ENCODE data around the gene CDK6.

CDK6 gene

GRCh38 chr7:92705831-92706230 is 130.5 kb downstream of the CDK6 start:
- no peak for DNase-seq

- DNase-seq, result no peak
These were observed 131.5 kb downstream of the CDK6 start for GRCh38 chr7:92704858-92705257.

DNA sequence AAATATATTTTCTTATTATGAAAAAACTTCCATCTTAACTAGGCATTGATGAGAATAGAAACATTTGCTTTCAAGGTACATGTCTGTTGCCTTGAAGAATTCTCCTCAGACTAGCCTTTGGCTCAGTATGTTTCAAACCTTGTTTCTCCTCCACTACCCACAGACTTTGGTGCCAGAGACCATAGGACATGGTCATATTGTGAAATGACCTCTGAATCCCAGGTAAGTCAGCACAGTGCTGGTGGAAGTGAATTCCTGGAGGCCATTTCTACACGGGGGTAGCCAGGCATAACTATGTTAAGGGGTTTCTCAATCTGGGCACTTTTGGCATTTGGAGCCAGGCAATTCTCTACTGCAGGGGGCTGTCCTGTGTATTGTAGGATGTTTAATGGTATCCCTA is 133.8 kb downstream of the CDK6 start:
- DNase-seq, result no peak

- DNase-seq, result no peak
These were observed 136.3 kb downstream of the CDK6 start for GRCh38 chr7:92699966-92700514.

DNA sequence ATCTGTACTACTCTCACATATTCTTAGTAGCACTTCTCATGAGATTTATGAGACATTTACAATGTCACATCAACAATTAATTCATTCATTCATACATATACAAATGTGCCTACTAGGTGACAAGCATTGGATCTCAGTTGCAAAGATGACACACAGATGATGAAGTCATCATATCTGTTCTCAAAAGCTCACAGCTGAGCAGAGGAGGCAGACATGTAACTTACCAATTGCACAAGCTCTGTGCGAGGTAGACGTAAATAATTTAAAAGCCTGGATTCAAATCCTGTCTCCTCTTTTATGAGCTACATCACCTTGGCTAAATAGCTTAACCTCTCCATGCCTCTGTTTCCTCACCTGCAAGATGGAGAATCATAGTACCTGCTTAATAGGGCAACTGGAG is 136.8 kb downstream of the CDK6 start:
- no peak for DNase-seq

- no peak for DNase-seq
These were observed 138.0 kb downstream of the CDK6 start for GRCh38 chr7:92698237-92698841.

DNA sequence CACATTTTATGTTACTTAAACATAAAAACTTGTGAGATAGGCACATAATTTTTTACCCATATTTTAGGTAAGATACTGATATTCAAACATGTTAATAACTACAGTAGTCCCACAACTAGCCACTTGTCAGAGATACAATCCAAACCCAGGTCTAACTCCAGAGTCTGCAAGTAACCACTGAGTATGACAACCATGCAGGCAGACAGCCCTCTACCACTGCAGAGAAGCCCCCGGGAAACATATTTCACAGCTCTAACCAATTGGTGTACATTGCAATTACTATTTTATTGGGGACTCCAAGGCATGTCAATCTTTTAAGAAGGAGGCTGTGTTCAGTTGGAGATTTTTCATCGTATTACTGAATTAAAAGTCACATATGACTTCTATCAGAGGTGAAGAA is 139.0 kb downstream of the CDK6 start:
- no peak for DNase-seq

DNA sequence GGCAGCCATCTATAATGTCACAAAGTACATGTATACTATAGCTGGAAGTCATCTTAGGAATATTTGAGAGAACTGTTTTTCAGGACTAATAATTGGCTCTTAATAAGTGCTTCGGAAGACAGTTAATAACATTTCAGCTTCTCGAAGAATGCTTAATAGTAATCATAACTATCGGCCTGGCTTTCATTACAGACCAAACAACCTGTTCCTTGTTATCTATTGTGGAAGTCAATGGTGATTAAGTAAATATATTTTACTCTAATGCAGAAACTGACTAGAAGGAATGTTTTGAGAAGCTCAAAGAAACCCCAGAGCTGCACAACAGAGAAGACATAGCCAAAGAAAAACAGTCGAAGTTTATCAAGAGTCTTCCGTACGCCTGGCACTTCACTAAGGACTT is 139.4 kb downstream of the CDK6 start:
- no peak for DNase-seq

DNA sequence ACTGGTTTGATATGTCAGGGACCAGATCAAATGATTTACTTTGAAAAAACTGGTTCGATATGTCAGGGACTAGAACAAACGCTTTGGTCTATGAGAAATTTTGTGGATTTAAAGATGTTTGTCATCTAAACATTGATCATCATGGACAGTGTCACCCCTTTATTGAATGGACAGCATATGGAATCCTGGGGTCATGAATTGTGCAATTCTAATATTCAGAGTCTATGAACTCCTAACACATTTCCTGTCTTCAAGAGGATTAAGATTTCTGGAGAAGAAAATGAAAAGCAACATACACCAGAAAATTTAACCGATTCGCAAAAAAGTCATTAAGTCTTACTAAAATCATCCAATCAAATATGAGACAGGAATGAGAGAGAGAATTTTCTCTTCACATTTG is 139.8 kb downstream of the CDK6 start:
- no peak for DNase-seq

GRCh38 chr7:92695308-92696261 is 140.8 kb downstream of the CDK6 start:
- no peak for DNase-seq

DNA sequence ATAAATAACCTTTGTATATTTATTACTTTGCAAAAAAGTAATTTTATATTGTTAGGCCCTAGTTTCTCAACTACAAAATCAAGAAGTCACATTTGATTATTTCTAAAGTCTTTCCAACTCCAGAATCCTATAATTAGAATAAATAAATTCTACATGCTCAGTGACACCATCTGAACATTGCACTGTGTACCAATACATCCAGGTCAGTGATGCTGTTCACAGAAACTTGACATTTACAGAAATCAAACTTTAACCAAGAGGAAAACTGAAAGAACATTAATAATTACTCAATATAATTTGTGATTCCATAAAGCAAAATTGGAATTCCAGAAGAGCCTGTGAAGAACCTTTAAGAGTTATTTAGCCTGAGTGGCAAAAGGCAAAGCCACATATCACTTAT is 142.2 kb downstream of the CDK6 start:
- DNase-seq, result no peak

GRCh38 chr7:92693519-92693918 is 142.9 kb downstream of the CDK6 start:
- DNase-seq, result no peak

DNA sequence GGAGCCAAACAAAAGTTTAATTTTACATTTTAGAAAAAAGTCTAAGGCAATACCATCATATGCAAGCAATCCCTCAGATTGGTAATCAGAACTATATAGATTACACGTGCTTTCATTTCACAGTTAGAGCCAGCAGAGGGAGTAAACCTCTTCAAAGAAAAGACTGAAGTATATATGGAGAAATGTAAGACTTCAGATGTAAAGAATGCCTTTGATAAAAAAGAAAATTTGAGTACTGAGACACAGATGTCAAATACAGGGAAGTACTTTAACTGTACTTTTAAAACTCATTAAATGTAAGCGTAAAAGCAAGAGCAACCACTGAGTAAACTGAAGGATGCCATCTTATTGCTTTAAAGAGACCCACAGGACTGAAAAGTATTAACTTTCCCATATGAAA is 144.8 kb downstream of the CDK6 start:
- DNase-seq, result no peak

DNA sequence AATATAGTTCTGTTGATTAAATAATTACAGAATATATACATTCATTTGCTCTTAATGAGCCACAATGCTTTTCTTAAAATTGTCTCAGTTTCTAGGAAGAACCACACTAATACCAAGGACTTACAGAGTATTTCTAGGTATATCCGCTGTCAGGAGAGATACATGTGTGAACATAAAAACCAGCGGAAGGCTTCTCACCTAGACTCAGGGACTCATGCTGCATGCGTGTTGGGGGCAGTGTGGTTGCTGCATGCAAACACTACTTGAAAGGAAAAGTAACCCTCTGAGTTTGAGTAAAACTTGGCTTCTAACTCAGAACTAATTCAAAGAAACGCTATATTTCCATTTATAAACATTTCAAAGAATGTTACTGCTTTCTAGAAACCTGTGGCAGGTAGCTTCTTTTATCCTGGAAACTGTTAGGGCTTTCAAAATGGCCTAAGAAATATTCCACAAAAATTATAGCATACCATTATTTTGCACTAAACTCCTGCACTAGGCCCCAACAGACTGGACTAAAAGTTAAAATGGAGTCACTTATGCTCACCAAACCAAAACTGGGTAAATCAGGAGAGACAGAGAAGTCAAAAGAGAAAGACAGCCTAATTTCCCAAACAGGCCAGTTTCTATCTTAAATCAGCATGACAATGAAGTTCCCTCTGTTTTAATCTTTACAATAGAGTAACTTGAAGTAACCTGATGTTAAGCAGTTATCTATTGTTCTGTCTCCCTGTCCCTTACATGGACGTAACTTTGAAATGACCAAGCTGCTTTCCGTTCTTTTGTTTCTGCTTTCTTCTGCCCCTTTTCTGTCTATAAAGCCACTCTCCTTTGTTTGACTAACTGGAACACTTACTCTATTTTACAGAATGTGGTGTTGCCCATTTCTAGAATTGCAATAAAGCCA is 151.0 kb downstream of the CDK6 start:
- DNase-seq, result no peak

- no peak for DNase-seq
These were observed 152.1 kb downstream of the CDK6 start for GRCh38 chr7:92684274-92684673.

DNA sequence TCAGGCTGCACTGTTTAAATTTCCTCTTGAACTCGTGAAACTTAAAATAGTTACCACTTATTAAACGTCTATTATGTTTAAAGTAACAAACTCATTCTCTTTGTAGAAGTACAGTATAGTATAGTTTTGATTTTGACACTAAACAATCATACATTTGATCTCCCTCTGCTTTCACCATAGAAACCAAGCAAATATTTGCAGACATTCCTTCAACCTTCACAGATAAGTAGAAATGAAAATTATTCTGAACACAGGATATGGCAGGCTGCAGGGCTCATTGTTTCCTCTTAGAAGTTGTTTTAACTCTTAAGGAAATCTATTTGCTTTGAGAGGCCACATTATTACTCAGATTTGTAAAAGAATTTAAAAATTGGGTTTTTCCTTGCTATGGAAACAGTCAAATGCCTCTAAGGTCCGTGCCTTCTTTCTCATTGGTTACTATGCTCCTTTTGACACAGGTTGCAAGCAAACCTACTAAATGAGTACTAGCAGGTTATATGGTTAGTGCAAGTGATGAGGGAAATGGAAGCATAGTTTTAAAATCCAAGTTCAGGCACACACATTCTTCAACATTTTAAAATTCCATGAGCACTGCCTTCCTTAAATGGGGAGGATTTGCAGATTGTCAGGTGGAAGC is 153.4 kb downstream of the CDK6 start:
- no peak for DNase-seq

DNA sequence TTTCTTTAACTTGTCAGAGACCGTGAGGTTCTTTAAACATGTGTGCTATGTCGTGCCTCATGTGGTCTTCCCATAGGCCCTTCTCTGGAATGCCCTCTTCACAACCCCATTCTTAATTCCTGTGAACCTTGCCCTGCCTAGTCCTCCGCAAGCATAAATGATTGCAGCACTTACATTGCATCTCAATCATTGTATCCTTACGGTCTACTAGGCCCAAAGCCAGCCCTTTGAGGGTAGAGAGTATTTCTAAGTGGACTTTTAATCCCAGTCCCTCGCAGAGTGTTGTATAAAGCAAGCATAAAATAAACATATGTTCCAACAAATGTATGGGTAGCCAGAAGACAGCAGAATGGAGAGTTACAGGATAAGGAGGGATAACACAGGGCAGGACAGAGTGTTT is 154.0 kb downstream of the CDK6 start:
- DNase-seq, result no peak

GRCh38 chr7:92681633-92682032 is 154.7 kb downstream of the CDK6 start:
- DNase-seq, result no peak

GRCh38 chr7:92680442-92680841 is 155.9 kb downstream of the CDK6 start:
- no peak for DNase-seq

- DNase-seq, result no peak
These were observed 158.0 kb downstream of the CDK6 start for GRCh38 chr7:92678291-92678920.

- no peak for DNase-seq
These were observed 162.0 kb downstream of the CDK6 start for GRCh38 chr7:92674379-92674778.

- DNase-seq, result no peak
These were observed 164.7 kb downstream of the CDK6 start for GRCh38 chr7:92671505-92672169.

All from 8988T (cell line).